K562 (cell line): ENCODE results near the gene GALM. TPM values are rescaled to one million over a fixed set of nuclear protein-coding genes. Genes with fewer than 3 reads are reported as not detected.

ENCODE experiments used
- CCNT2 ChIP-seq: IDR thresholded peaks from 2 replicates; pipeline ENCODE4 v1.6.1; 2011; ENCODE audit warnings: borderline replicate concordance, low read depth, mild to moderate bottlenecking, moderate library complexity, mixed read lengths, low read length; ENCODE audit not compliant: insufficient read length; ENCODE audit errors: extremely low read depth
- DACH1 ChIP-seq: fragments of 450-650 bp; IDR thresholded peaks from 2 replicates; pipeline ENCODE4 v1.6.1; 2018; ENCODE audit not compliant: partially characterized antibody
- ELF4 ChIP-seq: fragments of 450-650 bp; formaldehyde crosslinking; IDR thresholded peaks from 2 replicates; pipeline ENCODE4 v1.4.0; 2022; ENCODE audit warnings: missing genetic modification characterization
- FOXO4 ChIP-seq: fragments of 450-650 bp; formaldehyde crosslinking; IDR thresholded peaks from 2 replicates; pipeline ENCODE4 v1.4.0; 2020; ENCODE audit warnings: mild to moderate bottlenecking, moderate library complexity
- PCBP1 ChIP-seq: fragments of 200-400 bp; formaldehyde crosslinking; IDR thresholded peaks from 2 replicates; pipeline ENCODE4 v1.6.1; 2018; ENCODE audit warnings: mild to moderate bottlenecking, low read depth, low read length; ENCODE audit not compliant: poor library complexity, severe bottlenecking
- SAFB ChIP-seq: fragments of 200-400 bp; formaldehyde crosslinking; IDR thresholded peaks from 2 replicates; pipeline ENCODE4 v1.6.1; 2017; ENCODE audit warnings: low read depth, low read length, borderline replicate concordance
- ZBTB1 ChIP-seq: sonication (generic); formaldehyde crosslinking; IDR thresholded peaks from 2 replicates; pipeline ENCODE4 v1.8.1; 2023; ENCODE audit warnings: missing genetic modification reagents, low read depth, mild to moderate bottlenecking, borderline replicate concordance
- ZNF407 ChIP-seq: fragments of 450-650 bp; IDR thresholded peaks from 2 replicates; pipeline ENCODE4 v1.6.1; 2016; ENCODE audit warnings: low read depth
- polyA plus RNA-seq, 8 experiments: library from polyadenylated mRNA; depleted of rRNA in 4 of 8; stranded (reverse) in 5 of 8; unstranded in 3 of 8; fragments of >200 nt; fragmentation: Nextera tagmentation in 2 of 8; fragmentation: Illumina TruSeq in 1 of 8; extraction: Ambion mirVana in 2 of 8; extraction: Trizol in 1 of 8; gene quantifications; 2 replicates each; pipeline versions ENCODE4 v1.2.1 to v1.2.3, GENCODE V29; 2011 to 2014; ENCODE audit warnings: inconsistent platforms in 1 of 8, missing spikeins in 1 of 8
- total RNA-seq, 7 experiments: library from RNA; depleted of rRNA in 6 of 7; stranded (reverse); fragments of >200 nt in 6 of 7; fragmentation: Illumina TruSeq in 2 of 7; extraction: Trizol in 2 of 7; gene quantifications; 2 replicates each; pipeline versions ENCODE4 v1.2.1 to v1.2.3, GENCODE V29; 2011 to 2021; ENCODE audit warnings: low replicate concordance in 1 of 7
- TF ChIP-seq, protein P1 (sequence below): fragments of 250-450 bp; sonication (Bioruptor Pico); IDR thresholded peaks from 2 replicates; pipeline ENCODE4 v1.5.1; 2021; ENCODE audit warnings: mild to moderate bottlenecking
- TF ChIP-seq, protein P2 (sequence below): fragments of 250-450 bp; sonication (Bioruptor Pico); IDR thresholded peaks from 2 replicates; pipeline ENCODE4 v1.4.0; 2020; ENCODE audit warnings: mild to moderate bottlenecking

The GALM gene
- total and polyA plus RNA-seq, 9 of the 15 experiments (the other 6 are each of a cell fraction or from before 2014, with no cell fraction given): 22.1 to 51.7 (median 27.9) TPM

GRCh38 chr2:38750011-38750890 lies 84.3 kb downstream of the GALM start (continued):
- no peak for TF ChIP-seq ZNF407
- TF ChIP-seq, protein P1, sequence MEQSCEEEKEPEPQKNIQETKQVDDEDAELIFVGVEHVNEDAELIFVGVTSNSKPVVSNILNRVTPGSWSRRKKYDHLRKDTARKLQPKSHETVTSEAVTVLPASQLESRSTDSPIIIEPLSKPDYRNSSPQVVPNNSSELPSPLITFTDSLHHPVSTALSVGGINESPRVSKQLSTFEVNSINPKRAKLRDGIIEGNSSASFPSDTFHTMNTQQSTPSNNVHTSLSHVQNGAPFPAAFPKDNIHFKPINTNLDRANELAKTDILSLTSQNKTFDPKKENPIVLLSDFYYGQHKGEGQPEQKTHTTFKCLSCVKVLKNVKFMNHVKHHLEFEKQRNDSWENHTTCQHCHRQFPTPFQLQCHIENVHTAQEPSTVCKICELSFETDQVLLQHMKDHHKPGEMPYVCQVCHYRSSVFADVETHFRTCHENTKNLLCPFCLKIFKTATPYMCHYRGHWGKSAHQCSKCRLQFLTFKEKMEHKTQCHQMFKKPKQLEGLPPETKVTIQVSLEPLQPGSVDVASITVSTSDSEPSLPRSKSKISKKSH (CRISPR knock-in tag): no peak
- TF ChIP-seq CCNT2: peak; percentile 81
- TF ChIP-seq, protein P2, sequence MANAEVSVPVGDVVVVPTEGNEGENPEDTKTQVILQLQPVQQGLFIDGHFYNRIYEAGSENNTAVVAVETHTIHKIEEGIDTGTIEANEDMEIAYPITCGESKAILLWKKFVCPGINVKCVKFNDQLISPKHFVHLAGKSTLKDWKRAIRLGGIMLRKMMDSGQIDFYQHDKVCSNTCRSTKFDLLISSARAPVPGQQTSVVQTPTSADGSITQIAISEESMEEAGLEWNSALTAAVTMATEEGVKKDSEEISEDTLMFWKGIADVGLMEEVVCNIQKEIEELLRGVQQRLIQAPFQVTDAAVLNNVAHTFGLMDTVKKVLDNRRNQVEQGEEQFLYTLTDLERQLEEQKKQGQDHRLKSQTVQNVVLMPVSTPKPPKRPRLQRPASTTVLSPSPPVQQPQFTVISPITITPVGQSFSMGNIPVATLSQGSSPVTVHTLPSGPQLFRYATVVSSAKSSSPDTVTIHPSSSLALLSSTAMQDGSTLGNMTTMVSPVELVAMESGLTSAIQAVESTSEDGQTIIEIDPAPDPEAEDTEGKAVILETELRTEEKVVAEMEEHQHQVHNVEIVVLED (CRISPR knock-in tag): 0 out of 2 replicates have a peak, but pooled peaks have one; percentile 25
- TF ChIP-seq PCBP1: peak; percentile 41
- TF ChIP-seq DACH1: no peak
- TF ChIP-seq FOXO4 (CRISPR knock-in tag): no peak
- no peak for TF ChIP-seq ZBTB1
- 0 out of 2 replicates have a peak, but pooled peaks have one; percentile 33 for TF ChIP-seq ELF4 (CRISPR knock-in tag)
- no peak for TF ChIP-seq SAFB
